22Rv1 (cell line): ENCODE measurements around the gene TP73.

Source experiments
- ZFX ChIP-seq: fragments of 450-650 bp; IDR thresholded peaks from 2 replicates; pipeline ENCODE4 v1.6.1; 2017; ENCODE audit warnings: antibody characterized with exemption, borderline replicate concordance
- TF ChIP-seq, protein P1 (sequence below): fragments of 450-650 bp; IDR thresholded peaks from 2 replicates; pipeline ENCODE4 v1.5.1; 2017; ENCODE audit warnings: mild to moderate bottlenecking

GRCh38 chr1:3762151-3762872 lies 110.0 kb downstream of the TP73 start:
- TF ChIP-seq, protein P1, sequence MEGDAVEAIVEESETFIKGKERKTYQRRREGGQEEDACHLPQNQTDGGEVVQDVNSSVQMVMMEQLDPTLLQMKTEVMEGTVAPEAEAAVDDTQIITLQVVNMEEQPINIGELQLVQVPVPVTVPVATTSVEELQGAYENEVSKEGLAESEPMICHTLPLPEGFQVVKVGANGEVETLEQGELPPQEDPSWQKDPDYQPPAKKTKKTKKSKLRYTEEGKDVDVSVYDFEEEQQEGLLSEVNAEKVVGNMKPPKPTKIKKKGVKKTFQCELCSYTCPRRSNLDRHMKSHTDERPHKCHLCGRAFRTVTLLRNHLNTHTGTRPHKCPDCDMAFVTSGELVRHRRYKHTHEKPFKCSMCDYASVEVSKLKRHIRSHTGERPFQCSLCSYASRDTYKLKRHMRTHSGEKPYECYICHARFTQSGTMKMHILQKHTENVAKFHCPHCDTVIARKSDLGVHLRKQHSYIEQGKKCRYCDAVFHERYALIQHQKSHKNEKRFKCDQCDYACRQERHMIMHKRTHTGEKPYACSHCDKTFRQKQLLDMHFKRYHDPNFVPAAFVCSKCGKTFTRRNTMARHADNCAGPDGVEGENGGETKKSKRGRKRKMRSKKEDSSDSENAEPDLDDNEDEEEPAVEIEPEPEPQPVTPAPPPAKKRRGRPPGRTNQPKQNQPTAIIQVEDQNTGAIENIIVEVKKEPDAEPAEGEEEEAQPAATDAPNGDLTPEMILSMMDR, result no peak
- no peak for TF ChIP-seq ZFX
